ENCODE data around the gene LYSMD3. TPM values are rescaled to one million over a fixed set of nuclear protein-coding genes. Genes with fewer than 3 reads are reported as not detected.

Gene LYSMD3
- total and polyA plus RNA-seq, 12 donors, result 3.4 to 38.6 (median 14.5) TPM

GRCh38 chr5:90473396-90474234 is 55.8 kb downstream of the LYSMD3 start:
- Histone ChIP-seq H3K4me3 (peak overlapping the region; percentile 62 to 73 (median 70)), H3K36me3 (replicated peaks in 1 of 2) (no peaks in the 10 kb centered on the region), H3K27me3 (no peaks in the 10 kb centered on the region), H3K4me1 (replicated peaks in 1 of 2) (peaks cover 6 to 23% of the 10 kb centered on the region in 2 donors), H3K9me3 (replicated peaks in 1 of 3) (no peaks in the 10 kb centered on the region), H3K27ac (peak overlapping the region in 4 of 5 donors; percentile 57 to 90 (median 76))
- TF ChIP-seq CTCF (IDR thresholded peaks at IDR 0.05) (no peak), POLR2A (IDR thresholded peaks at IDR 0.05) (no peak)
- 1 to 3% (median 1%) methylated on average over 10 to 56 of the region's 56 CpGs for WGBS, 4 donors
- peak in 6 of 7 donors; percentile 19 to 62 (median 51) for DNase-seq
- intact Hi-C loops (cut with DNase I), result no loop called here

GRCh38 chr5:90472783-90473395 is 56.5 kb downstream of the LYSMD3 start:
- H3K27me3 ChIP-seq, result no peaks in the 10 kb centered on the region
- intact Hi-C loops (cut with DNase I), result no loop called here
- WGBS, 4 donors, result 51 to 59% (median 53%) methylated on average over 9 of the region's 9 CpGs

More at GRCh38 chr5:90472783-90473395, 56.5 kb downstream of the LYSMD3 start:
- Histone ChIP-seq H3K27ac (no peak overlapping the region), H3K36me3 (replicated peaks in 1 of 2) (no peaks in the 10 kb centered on the region), H3K4me3 (peak overlapping the region in 2 of 4 donors; percentile 69 to 72), H3K4me1 (replicated peaks in 1 of 2) (peaks cover 6 to 23% of the 10 kb centered on the region in 2 donors), H3K9me3 (replicated peaks in 1 of 3) (no peaks in the 10 kb centered on the region)
- TF ChIP-seq CTCF (IDR thresholded peaks at IDR 0.05) (no peak), POLR2A (IDR thresholded peaks at IDR 0.05) (no peak)
- no peak for DNase-seq

Other genes starting within 250 kb of the LYSMD3 start
- 10 to 100 TPM in 7 of 9 donors, 1 to 10 TPM in 2; 5.0 to 40.4 (median 19.9) TPM for gene CETN3, start 119.8 kb downstream of the LYSMD3 start, total RNA-seq
- gene CETN3, start 119.8 kb downstream of the LYSMD3 start, polyA plus RNA-seq, result 10 to 100 TPM; 20.4 to 59.2 (median 29.9) TPM
- gene MBLAC2, start 54.8 kb downstream of the LYSMD3 start, total RNA-seq, result 1 to 10 TPM; 3.7 to 7.1 (median 5.1) TPM
- gene MBLAC2, start 54.8 kb downstream of the LYSMD3 start, polyA plus RNA-seq, result 1 to 10 TPM; 1.3 to 8.8 (median 1.4) TPM
- 1 to 10 TPM in 2 of 9 donors, under 1 TPM in 5, not detected in 2; 0.30 to 1.2 (median 0.81) TPM for gene POLR3G, start 54.7 kb downstream of the LYSMD3 start, total RNA-seq
- gene POLR3G, start 54.7 kb downstream of the LYSMD3 start, polyA plus RNA-seq, result 1 to 10 TPM; 1.0 to 2.4 (median 2.1) TPM
- 1,000 to 10,000 TPM in 4 of 9 donors, 100 to 1,000 TPM in 5; 129 to 2,577 (median 864) TPM for gene ADGRV1, start 29.2 kb upstream of the LYSMD3 start, total RNA-seq
- 100 to 1,000 TPM; 229 to 676 (median 510) TPM for gene ADGRV1, start 29.2 kb upstream of the LYSMD3 start, polyA plus RNA-seq